ENCODE data around the gene ACSBG1. TPM values are rescaled to one million over a fixed set of nuclear protein-coding genes. Genes with fewer than 3 reads are reported as not detected.
A peak's percentile ranks its signal among the peaks of the same experiment; 100 is the strongest.

Gene ACSBG1
- polyA plus RNA-seq, 10 donors: 0.15 to 1.2 (median 0.49) TPM

- peak in 1 of 3 donors; percentile 28 for DNase-seq
Measured at GRCh38 chr15:78203346-78204225, 30.8 kb downstream of the ACSBG1 start.

GRCh38 chr15:78201281-78202190, 32.8 kb downstream of the ACSBG1 start:
- DNase-seq: no peak

GRCh38 chr15:78200276-78200930, 34.0 kb downstream of the ACSBG1 start:
- DNase-seq: no peak

GRCh38 chr15:78197632-78198031, 36.7 kb downstream of the ACSBG1 start:
- no peak for DNase-seq

DNA sequence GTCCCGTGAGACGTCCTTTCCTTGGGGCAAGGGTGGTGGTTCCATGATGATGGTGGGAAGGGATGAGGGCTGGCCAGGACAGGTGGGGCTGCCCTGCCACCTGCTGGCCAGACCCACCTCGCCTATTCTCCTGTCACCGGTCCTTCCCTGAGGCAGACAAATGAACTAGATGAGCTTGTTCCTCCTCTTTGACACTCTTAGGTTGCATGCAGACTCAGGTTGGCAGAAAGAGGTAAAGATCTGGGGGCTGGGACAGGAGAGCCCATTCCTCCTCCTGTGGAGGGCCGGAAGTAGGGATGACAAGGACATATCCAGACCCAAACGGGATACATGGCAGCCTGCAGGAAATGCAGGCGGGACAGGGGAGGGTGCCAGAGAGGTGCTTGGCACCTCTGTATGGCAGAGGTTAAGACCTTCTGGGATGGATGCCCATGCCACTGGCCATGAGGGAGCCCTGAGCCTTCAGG, 38.6 kb downstream of the ACSBG1 start:
- DNase-seq: peak in 1 of 3 donors; percentile 36

DNA sequence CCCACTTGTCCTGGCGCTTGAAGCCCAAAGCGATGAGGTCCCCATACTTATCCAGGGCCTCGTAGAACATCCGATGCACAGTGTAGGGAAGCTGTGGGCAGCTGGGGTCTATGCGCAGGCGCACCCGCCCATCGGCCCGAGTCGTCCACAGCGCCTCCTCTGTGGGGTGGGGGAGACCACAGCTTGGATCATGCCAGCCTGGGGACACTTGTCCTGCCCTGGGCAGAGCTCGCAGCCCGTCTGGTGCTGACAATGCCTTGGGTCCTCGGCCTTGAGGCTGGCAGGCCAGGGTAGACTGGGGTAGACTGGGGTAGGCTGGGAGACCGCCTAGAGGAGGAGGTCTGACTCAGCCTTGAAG, 39.8 kb downstream of the ACSBG1 start:
- no peak for DNase-seq

GRCh38 chr15:78193731-78194567, 40.4 kb downstream of the ACSBG1 start:
- no peak for DNase-seq

- DNase-seq: no peak
Measured at GRCh38 chr15:78192826-78193594, 41.4 kb downstream of the ACSBG1 start.

DNA sequence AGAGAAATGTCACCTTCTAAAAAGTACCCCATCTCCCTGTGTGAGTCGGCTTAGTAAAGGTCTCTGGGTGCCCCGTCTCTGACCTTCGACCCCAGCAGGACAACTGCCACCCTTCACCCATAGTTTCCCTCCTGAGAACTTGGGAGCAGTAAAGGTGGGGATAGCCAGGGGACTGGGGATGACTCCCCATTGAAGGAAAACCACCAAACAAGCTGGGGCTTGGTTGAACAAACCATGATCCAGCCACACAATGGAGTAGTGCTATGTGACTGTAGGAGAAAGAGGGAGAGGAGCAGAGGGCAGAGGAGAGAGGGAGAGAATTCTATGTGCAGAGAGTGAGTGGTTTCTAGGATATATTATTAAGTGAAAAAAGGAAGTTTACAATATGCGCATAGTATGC, 51.5 kb downstream of the ACSBG1 start:
- DNase-seq: no peak

DNA sequence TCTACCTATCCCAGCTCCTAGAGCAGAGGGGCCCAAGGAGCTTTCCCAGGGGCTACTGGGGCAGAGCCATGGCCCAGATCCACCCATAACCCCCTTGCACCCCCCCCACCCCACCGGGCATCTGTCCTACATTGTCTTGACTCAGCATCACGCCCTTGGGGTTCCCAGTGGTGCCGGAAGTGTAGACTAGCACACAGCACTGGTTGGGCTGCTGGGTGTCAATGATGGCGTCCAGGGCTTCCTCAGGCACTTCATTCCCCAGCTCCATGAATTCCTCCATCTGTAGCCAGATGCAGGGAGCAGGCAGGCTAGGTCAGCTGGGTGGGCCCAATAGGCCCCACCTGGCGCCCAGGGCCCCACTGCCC, 52.0 kb downstream of the ACSBG1 start:
- DNase-seq: no peak

DNA sequence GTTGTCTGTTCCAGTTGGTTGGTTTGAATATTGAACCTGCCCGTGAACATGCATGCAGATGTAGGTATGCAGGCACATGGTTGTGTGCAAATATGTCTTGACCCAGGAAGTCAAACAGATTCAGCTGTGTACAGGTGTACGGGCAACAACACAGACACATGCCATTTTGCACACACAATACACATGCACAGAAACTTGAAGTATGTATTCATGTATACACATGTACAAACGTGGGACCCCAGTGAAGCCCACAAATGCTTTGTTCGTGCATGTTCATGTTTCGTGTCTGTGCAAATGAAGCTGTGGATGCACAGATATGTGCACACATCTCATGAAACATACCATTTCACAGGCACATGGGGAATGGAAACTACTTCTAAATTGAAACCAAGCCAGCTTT, 54.5 kb downstream of the ACSBG1 start:
- no peak for DNase-seq

DNA sequence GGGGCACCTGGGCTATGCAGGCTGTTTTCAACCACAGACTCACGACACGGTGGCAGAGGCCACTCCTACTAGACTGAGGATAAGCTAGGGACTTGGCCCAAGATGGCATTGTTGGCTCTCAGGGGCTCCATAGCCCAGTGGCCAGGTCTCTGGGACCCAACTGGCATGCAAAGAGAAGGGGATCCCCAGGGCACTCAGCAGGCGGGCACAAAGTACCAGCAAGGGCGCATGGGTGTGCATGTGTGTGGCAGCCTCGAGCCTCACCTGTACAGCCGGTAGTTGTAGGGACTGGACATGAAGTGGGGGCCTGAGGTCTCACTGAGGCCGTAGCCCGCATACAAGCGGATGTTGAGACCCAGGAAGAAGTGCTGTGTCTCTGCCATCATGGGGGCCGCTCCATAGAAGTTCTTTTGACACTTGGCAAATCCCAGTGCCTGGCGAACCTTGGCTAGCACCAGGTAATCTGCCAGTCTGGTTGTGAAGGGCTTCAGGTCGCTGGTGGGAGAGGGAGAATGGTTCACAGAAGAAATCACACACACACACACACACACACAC, 55.0 kb downstream of the ACSBG1 start:
- no peak for DNase-seq

- DNase-seq: peak in 2 of 3 donors; percentile 7 to 21
Measured at GRCh38 chr15:78178064-78178463, 56.3 kb downstream of the ACSBG1 start.

- DNase-seq: peak in 2 of 3 donors; percentile 4 to 48
Measured at GRCh38 chr15:78177447-78177873, 56.9 kb downstream of the ACSBG1 start.

- no peak for DNase-seq
Measured at GRCh38 chr15:78175330-78175729, 59.0 kb downstream of the ACSBG1 start.

DNA sequence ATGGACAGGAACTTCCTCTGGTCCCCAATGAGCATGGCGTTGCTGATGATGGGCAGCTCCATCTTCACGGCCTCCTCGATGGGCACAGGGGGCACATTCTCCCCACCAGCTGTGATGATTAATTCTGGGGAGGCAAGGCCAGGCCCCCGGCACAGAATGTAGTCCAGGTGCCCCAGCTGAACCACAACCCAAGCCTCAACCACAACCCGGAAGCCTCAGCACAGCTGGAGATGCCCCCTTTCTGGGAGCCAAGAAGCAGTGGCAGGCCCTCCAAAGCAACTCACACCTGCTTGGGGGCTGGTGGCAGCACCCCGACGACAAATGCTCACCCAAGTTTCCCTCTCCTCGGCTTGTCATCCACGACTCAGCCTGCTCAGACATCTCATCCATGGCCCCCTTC, 60.0 kb downstream of the ACSBG1 start:
- DNase-seq: no peak

DNA sequence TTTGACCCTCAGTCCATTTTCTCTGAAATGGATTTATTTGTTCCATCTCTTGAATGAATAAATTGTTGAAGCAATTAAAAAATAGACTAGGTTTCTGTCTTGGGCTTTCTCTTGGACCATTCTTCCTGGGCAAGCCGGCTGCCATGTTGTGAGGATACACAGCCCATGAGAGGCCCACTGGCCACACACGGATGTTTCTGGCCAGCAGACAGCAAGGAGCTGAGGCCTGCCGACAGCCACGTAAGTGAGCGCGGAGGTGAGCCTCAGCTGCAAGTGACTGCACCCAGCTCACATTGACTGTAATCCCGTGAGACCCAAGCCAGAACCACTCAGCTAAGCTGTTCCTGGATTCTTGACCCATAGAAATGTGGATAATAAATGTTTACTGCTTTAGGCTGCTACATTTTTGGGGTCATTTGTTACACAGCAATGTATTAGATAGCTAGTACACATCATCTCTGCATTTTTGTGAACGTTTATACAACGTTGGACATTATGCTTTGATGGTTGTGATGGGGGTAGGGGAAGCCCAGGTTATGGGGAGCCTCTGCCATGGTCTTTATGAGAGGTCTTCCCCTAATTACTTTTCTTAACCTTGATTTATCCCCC, 62.4 kb downstream of the ACSBG1 start:
- DNase-seq: no peak

GRCh38 chr15:78170848-78171773, 63.3 kb downstream of the ACSBG1 start:
- DNase-seq: no peak
